OCI-LY7 (cell line): ENCODE measurements around the gene DOCK7.

Experiments
- EZH2phosphoT487 ChIP-seq: fragments of 200-600 bp; sonication (generic); IDR thresholded peaks from 2 replicates; pipeline ENCODE4 v1.6.1; 2018; ENCODE audit warnings: low read depth, borderline replicate concordance, mild to moderate bottlenecking, mixed run types, antibody characterized with exemption, low read length, moderate library complexity, mixed read lengths
- TF ChIP-seq, protein P1 (sequence below): fragments of 200-600 bp; sonication (generic); conservative IDR thresholded peaks from 2 replicates; pipeline ENCODE4 v1.5.1; 2014; ENCODE audit warnings: mild to moderate bottlenecking, antibody characterized with exemption, low read length, moderate library complexity, mixed read lengths

DNA sequence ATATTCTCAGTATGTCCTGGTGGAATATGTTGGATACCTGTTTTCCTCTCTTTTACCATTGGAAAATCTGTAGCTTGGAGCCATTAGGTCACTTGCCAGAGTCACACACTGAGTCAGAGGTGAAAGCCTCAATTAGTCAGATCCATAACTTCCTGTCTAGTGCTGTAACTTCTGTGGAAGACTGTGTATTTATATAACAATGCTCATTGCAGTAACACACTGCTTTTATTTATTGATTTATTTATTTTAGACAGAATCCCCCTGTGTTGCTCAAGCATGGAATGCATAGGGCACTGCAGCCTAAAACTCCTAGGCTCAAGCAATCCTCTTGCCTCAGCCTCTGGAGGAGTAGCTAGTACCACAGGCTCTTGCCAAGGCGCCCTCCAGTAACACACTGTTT lies 1.3 kb upstream of the DOCK7 start:
- TF ChIP-seq, protein P1, sequence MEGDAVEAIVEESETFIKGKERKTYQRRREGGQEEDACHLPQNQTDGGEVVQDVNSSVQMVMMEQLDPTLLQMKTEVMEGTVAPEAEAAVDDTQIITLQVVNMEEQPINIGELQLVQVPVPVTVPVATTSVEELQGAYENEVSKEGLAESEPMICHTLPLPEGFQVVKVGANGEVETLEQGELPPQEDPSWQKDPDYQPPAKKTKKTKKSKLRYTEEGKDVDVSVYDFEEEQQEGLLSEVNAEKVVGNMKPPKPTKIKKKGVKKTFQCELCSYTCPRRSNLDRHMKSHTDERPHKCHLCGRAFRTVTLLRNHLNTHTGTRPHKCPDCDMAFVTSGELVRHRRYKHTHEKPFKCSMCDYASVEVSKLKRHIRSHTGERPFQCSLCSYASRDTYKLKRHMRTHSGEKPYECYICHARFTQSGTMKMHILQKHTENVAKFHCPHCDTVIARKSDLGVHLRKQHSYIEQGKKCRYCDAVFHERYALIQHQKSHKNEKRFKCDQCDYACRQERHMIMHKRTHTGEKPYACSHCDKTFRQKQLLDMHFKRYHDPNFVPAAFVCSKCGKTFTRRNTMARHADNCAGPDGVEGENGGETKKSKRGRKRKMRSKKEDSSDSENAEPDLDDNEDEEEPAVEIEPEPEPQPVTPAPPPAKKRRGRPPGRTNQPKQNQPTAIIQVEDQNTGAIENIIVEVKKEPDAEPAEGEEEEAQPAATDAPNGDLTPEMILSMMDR = no peak
- no peak for TF ChIP-seq EZH2phosphoT487
